ENCODE measurements around the gene PLXNB2. TPM values are rescaled to one million over a fixed set of nuclear protein-coding genes. Genes with fewer than 3 reads are reported as not detected.

Gene PLXNB2
- total and polyA plus RNA-seq, 11 donors: 35.1 to 139 (median 53.0) TPM

DNA sequence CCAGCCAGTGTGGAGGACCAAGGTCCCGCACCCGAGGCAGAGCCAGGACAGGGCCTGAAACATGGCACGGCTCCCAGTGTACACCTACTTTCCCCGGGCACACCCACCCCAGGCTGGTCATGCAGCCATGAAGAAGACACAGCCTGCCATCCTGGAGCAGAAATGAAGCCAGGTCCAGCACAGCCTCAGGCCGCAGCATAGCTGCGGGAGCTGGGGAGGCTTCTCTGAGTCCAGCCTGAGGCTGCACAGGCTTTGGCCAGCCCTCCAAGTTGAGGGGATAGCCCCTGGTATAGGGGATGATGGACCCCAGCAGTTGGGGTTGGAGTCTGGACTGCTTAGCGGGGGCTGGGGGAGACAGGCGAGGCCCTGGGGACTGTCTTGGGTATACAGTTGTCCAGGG is 53.5 kb downstream of the PLXNB2 start:
- no peak overlapping the region for H3K27ac ChIP-seq
- no peaks in the 10 kb centered on the region for H3K27me3 ChIP-seq
- ATAC-seq: no peak
- peaks cover 0 to 11% (median 0%) of the 10 kb centered on the region in 9 donors for H3K36me3 ChIP-seq
- peaks cover 5 to 49% (median 22%) of the 10 kb centered on the region in 12 donors for H3K4me1 ChIP-seq
- H3K4me3 ChIP-seq: no peak overlapping the region
- 68 to 86% (median 70%) methylated on average over 8 of the region's 8 CpGs for WGBS, 4 donors
- intact Hi-C loops (cut with DNase I): loop anchor here in 9 of 10 donors (2.0 to 10.0 kb wide), 4 partner anchors 88 to 251 kb away; partner anchors contain the start of genes PPP6R2 (in 8 of the 9), LMF2 (in 2 of the 9) and NCAPH2 (in 2 of the 9)
- no peak for TF ChIP-seq POLR2A (IDR thresholded peaks at IDR 0.05)
- TF ChIP-seq, protein P1, sequence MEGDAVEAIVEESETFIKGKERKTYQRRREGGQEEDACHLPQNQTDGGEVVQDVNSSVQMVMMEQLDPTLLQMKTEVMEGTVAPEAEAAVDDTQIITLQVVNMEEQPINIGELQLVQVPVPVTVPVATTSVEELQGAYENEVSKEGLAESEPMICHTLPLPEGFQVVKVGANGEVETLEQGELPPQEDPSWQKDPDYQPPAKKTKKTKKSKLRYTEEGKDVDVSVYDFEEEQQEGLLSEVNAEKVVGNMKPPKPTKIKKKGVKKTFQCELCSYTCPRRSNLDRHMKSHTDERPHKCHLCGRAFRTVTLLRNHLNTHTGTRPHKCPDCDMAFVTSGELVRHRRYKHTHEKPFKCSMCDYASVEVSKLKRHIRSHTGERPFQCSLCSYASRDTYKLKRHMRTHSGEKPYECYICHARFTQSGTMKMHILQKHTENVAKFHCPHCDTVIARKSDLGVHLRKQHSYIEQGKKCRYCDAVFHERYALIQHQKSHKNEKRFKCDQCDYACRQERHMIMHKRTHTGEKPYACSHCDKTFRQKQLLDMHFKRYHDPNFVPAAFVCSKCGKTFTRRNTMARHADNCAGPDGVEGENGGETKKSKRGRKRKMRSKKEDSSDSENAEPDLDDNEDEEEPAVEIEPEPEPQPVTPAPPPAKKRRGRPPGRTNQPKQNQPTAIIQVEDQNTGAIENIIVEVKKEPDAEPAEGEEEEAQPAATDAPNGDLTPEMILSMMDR (IDR thresholded peaks at IDR 0.05): no peak
- DNase-seq: peak in 1 of 5 donors; percentile 9
- H3K9me3 ChIP-seq: no peaks in the 10 kb centered on the region

DNA sequence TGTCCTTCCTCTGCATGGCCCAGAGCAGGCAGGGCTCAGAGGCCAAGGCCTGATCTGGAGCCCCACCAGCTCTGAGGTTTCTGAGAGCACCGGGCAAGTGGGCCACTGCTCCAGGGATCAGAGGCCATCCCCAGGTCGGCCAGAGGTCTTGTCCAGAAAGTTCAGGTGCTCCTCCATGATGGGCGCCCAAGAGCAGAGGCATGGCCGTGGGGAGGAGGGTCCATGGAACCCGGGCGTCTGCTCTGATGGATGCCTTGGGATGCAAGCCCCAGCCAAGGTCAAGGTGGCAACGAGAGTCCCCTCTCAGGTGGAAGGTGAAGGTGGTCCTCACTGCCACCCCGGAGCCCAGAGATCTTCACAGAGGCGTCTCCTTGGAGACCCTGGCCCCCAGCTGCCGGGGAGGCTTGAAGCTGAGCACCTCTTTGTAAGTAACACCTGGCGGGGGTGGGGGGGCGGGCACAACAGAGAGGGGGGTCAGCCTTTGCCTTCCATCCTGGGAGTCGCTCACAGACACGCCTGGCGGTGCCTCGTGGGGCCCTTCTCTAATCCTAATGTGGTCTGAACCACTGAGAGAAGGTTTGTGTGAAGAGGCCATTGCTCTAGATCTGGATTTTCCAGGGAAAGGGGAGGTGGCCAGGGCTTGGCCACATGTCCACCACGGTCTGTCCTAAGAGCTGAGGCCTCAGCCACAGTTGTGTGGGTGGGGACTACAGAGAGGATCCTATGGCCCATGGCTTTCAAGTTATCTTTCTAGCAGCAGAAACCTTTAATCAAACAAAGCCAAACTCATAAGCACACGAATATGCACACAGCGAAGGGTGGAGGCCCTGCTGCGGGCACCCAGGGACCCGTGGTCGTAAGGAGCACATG is 54.2 kb downstream of the PLXNB2 start:
- 85 to 88% (median 87%) methylated on average over 12 to 22 of the region's 22 CpGs for WGBS, 4 donors
- DNase-seq (no peak), ATAC-seq (no peak)
- no peak overlapping the region for H3K4me3 ChIP-seq
- intact Hi-C loops (cut with DNase I): loop anchor here in 9 of 10 donors (2.0 to 10.0 kb wide), 4 partner anchors 89 to 252 kb away; partner anchors contain the start of genes PPP6R2 (in 8 of the 9), LMF2 (in 2 of the 9) and NCAPH2 (in 2 of the 9)
- no peaks in the 10 kb centered on the region for H3K9me3 ChIP-seq
- TF ChIP-seq POLR2A (IDR thresholded peaks at IDR 0.05): no peak
- TF ChIP-seq, protein P1 (IDR thresholded peaks at IDR 0.05): no peak
- H3K36me3 ChIP-seq: peaks cover 0 to 11% (median 0%) of the 10 kb centered on the region in 9 donors
- H3K27ac ChIP-seq: no peak overlapping the region
- H3K4me1 ChIP-seq: peaks cover 5 to 42% (median 21%) of the 10 kb centered on the region in 12 donors
- H3K27me3 ChIP-seq: no peaks in the 10 kb centered on the region

DNA sequence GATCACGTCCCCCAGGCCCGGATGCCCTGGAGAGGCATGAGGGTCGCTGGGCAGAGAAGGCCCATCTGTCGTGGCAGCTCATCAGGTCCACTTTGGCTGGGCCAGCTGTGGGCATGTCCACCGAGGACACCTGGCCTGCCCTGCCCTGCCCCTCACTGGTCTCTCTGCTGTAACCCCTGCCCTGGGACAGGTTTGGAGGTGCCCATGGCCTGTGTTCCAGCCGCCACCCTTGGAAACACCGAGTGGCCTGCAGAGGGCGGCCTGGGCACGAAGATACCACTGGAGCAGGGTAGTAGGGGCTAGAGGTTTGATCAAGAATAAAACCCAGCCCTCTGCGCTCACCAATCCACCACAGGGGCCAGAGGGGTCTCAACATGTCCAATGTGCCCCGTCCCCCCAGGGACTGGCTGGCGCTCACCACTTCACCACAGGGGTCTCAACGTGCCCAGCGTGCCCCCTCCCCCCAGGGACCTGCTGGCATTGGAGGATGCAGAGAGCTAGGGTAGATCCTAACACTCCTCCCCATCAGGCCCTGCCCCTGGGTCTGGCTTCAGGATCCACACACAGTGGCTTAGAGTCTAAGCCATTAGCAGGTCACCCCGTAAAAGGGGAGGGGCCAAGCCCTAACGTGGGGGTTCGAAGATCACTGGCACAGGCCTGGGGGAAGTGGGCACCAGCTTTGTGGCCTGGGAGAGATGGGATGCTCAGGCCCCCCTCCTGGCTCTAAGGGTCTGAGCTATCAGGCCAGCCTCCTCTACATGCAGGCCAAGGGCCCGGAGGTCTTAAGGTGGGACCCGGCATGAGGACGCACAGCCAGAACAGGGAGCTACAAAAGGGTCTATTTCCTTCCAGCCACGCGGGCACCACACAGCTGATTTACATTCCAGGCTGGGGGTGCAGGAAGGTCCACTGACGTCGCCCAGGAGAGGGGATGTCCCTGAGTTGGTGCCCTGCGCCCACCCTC is 55.1 kb downstream of the PLXNB2 start:
- Histone ChIP-seq H3K27me3 (no peaks in the 10 kb centered on the region), H3K9me3 (no peaks in the 10 kb centered on the region), H3K36me3 (peaks cover 0 to 11% (median 0%) of the 10 kb centered on the region in 9 donors), H3K4me1 (peaks cover 5 to 40% (median 24%) of the 10 kb centered on the region in 12 donors), H3K4me3 (peak overlapping the region in 7 of 12 donors; percentile 65 to 83 (median 72)), H3K27ac (peak overlapping the region in 9 of 12 donors; percentile 53 to 81 (median 69))
- WGBS, 4 donors: 43 to 58% (median 54%) methylated on average over 17 to 25 of the region's 25 CpGs
- peak; percentile 72 to 88 (median 77) for DNase-seq
- intact Hi-C loops (cut with DNase I): loop anchor here (1.0 to 10.0 kb wide), 5 partner anchors 90 to 252 kb away; partner anchors contain the start of genes PPP6R2 (in 8 of the 10), LMF2 (in 2 of the 10) and NCAPH2 (in 2 of the 10)
- ATAC-seq: peak; percentile 61 to 80 (median 72)
- no peak for TF ChIP-seq POLR2A (IDR thresholded peaks at IDR 0.05)
- TF ChIP-seq, protein P1 (IDR thresholded peaks at IDR 0.05): peak; percentile 57 to 82 (median 71)

Measured in heart left ventricle (tissue), 16 donors.